Mucosa of descending colon (tissue), 3 donors: ENCODE measurements around the gene UNC13B. TPM values are rescaled to one million over a fixed set of nuclear protein-coding genes. Genes with fewer than 3 reads are reported as not detected.

Experiments
- ATAC-seq: fragments of 200-7000 bp; cut with Tn5 transposase; one replicate; pipeline ENCODE4 v1.9.1; 2020; ENCODE audit warnings: mild to moderate bottlenecking, moderate library complexity
- DNase-seq, 3 donors: peaks; one replicate each; pipeline ENCODE4 v3.0.0-alpha.2; 2020
- H3K36me3 ChIP-seq: fragments of 200-600 bp; one replicate; pipeline ENCODE4 v1.8.0; 2021; ENCODE audit warnings: low read depth, mild to moderate bottlenecking
- H3K4me1 ChIP-seq: fragments of 200-600 bp; one replicate; pipeline ENCODE4 v1.8.0; 2021; ENCODE audit warnings: low read depth, mild to moderate bottlenecking
- H3K4me3 ChIP-seq: fragments of 200-600 bp; one replicate; pipeline ENCODE4 v1.8.0; 2021; ENCODE audit warnings: mild to moderate bottlenecking
- H3K9me3 ChIP-seq: fragments of 200-600 bp; one replicate; pipeline ENCODE4 v1.8.0; 2021; ENCODE audit warnings: mild to moderate bottlenecking
- intact Hi-C, 2 donors: fragments of 100-400 bp; cut with DNase I in 1 of 2; cut with micrococcal nuclease in 1 of 2; formaldehyde crosslinking; loops; one replicate each; pipeline versions ENCODE4 v1.11.0 to v1.11.1; 2022; cut with DNase I, micrococcal nuclease
- total RNA-seq, 3 donors: library from RNA; stranded (reverse); fragmentation: NEBNext Ultra II Directional in 2 of 3; extraction: Animal tissue kit (Norgen Biotek cat#: 25700) in 2 of 3; gene quantifications; one replicate each; pipeline versions ENCODE4 v1.2.1 to v1.2.4, GENCODE V29; 2021 to 2023
- TF ChIP-seq, protein P1 (sequence below): fragments of 200-600 bp; IDR thresholded peaks from one replicate; pipeline ENCODE4 v1.8.0; 2022; ENCODE audit warnings: antibody characterized with exemption, mild to moderate bottlenecking
- donor health status: DM: no; HTN: no; CAD: no; lungs with moderate emphysema.
- donor health status: DM: no; HTN: no; CAD: no.
- donor health status: DM: no; HTN: yes; CAD: no.

The UNC13B gene
- total RNA-seq, 3 donors from 2014 or later = 42.9 to 68.2 (median 50.9) TPM

DNA sequence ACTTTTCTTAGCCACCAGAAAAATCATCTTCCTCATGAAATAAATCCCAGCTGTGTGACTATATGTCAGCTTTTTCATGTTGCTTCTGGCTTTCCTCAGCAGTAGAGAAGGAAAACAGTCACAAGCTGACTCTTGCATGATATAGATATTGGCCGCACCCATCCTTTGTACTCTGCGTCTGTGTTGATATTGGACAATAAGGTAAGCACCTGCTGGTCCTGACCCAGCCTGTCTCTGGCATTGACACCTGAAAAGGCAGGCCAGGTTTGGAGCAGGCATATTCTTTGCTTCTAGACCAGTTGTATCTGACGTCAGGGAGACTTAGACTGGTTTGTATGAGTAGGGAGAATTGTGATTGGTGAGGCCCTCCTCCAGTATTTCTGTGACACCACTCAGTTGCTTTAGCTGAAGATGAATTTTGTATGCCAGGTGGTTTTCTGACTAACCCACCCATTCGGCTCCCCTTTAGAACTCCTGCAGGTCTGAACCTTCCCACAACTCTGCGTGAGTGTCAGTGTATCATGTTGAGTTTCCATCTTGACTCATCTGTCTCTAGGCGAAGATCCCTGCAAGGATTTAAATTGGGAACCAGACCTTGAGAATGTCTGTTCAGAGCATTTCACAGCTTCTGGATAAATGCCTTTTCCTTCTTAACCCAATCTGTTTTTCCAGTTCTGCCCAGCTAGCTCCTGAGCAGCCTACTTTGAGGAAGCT, 176.9 kb downstream of the UNC13B start:
- Histone ChIP-seq H3K9me3 (no peaks in the 10 kb centered on the region), H3K36me3 (no peaks in the 10 kb centered on the region), H3K4me3 (no peak overlapping the region), H3K4me1 (no peaks in the 10 kb centered on the region)
- DNase-seq (peak in 1 of 3 donors; percentile 36), ATAC-seq (peak; percentile 78)
- intact Hi-C loops = no loop called here
- TF ChIP-seq, protein P1, sequence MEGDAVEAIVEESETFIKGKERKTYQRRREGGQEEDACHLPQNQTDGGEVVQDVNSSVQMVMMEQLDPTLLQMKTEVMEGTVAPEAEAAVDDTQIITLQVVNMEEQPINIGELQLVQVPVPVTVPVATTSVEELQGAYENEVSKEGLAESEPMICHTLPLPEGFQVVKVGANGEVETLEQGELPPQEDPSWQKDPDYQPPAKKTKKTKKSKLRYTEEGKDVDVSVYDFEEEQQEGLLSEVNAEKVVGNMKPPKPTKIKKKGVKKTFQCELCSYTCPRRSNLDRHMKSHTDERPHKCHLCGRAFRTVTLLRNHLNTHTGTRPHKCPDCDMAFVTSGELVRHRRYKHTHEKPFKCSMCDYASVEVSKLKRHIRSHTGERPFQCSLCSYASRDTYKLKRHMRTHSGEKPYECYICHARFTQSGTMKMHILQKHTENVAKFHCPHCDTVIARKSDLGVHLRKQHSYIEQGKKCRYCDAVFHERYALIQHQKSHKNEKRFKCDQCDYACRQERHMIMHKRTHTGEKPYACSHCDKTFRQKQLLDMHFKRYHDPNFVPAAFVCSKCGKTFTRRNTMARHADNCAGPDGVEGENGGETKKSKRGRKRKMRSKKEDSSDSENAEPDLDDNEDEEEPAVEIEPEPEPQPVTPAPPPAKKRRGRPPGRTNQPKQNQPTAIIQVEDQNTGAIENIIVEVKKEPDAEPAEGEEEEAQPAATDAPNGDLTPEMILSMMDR = no peak

DNA sequence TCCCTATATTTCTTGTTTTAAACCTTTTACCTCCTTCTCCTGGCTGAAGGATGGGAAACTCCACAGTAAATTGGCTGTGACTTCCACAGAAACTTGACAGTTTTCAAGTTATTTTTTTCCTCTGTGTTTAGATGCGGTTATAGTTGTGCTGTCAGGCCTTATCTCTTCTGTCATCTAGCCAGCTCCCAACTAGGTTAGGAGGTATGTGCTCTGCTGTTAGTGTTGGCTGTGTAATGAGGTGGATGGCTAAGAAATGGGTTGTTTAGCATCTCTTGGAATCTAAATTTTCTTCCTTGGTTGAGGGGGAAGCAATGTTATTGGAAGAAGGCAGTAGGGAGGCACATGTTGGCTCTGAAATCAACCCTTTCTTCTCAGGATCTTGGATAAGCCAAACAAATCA, 178.2 kb downstream of the UNC13B start:
- DNase-seq = no peak
- ATAC-seq = no peak
- Histone ChIP-seq H3K4me1 (no peaks in the 10 kb centered on the region), H3K4me3 (no peak overlapping the region), H3K9me3 (no peaks in the 10 kb centered on the region), H3K36me3 (no peaks in the 10 kb centered on the region)
- intact Hi-C loops = no loop called here
- TF ChIP-seq, protein P1 = no peak

DNA sequence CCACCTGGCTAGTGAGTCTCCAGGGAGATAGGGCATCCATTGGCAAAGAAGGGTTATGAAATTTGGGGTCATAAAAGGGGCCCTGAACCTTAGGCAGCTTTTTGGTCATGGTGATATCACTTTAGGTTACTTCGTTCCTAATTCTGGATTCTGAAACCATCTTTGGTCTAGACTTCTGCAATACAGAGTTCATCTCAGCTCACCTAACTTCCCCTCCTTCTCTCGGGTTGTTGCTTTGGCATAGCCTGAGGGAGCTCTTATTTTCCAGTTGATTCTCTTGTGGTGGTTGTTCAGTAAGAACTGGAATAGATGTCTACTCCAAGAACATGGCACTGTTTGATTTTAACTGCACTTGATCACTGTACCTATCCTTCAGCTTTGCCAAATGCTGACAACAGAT, 179.2 kb downstream of the UNC13B start:
- H3K36me3 ChIP-seq = no peaks in the 10 kb centered on the region
- ATAC-seq (no peak), DNase-seq (no peak)
- H3K4me1 ChIP-seq = no peaks in the 10 kb centered on the region
- no peaks in the 10 kb centered on the region for H3K9me3 ChIP-seq
- H3K4me3 ChIP-seq = no peak overlapping the region
- intact Hi-C loops = no loop called here
- TF ChIP-seq, protein P1 = no peak

DNA sequence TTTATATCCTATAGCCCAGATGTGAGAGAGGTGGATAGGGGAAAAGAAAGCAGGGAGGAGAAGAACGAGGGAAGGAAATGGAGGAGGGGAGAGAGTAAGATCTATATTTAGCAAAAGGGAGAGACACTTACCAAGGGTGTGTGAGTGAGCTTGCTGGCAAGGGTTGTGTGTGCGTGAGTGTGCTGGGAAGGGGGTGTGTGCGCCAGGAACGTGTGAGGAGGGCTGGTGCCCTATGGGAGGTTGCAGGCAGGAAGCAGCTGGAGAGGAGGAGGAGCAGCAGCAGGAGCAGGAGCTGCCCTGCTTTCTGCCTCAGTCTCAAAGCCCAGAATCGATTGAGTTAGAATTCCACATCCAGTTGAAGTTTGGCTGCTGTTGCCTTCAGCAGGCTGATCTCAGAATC, 179.8 kb downstream of the UNC13B start:
- Histone ChIP-seq H3K4me3 (no peak overlapping the region), H3K9me3 (no peaks in the 10 kb centered on the region), H3K36me3 (no peaks in the 10 kb centered on the region), H3K4me1 (no peaks in the 10 kb centered on the region)
- DNase-seq (peak in 2 of 3 donors; percentile 4 to 53), ATAC-seq (peak; percentile 26)
- intact Hi-C loops = no loop called here
- TF ChIP-seq, protein P1 = no peak

DNA sequence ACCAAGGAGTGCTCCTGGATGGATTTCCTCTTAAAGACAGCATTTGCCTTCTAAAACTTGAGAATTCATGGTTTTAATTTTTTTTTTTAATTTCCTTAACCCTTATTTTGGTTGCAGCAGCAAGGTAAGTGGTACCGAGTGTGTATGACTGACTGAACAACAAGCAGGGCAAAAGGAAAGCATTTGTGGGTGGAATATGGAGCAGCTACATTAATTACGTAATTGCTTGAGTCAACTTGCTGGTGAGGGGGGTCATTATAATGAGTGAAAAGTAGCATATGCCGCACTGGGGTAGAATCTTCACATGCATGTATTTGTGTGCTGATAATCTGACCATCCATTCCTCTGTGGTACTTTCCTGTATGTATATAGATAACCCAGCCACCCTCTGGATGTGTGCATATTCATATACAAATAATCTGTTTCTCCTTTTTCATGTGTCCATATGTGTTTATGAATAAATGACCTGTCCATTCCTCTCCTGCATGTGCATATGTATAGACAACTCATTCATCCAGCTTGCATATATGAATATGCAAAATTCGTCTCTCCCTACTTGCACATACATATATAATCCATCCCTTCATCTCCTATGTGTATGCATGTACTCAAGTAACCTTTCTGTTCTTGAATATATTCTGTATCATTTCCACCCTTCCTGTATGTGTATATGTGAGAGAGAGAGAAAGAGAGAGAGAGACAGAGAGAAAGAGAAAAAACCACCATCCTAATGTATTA, 180.6 kb downstream of the UNC13B start:
- intact Hi-C loops = no loop called here
- no peak for ATAC-seq

More for the DNA sequence above, 180.6 kb downstream of the UNC13B start:
- no peaks in the 10 kb centered on the region for H3K36me3 ChIP-seq
- no peak overlapping the region for H3K4me3 ChIP-seq
- H3K9me3 ChIP-seq = no peaks in the 10 kb centered on the region
- H3K4me1 ChIP-seq = no peaks in the 10 kb centered on the region
- DNase-seq = no peak
- TF ChIP-seq, protein P1 = no peak
